IPS-NIHi11 (cell line): ENCODE data around the gene ITGB6.

ENCODE experiments used
- DNase-seq: peaks from one replicate; pipeline ENCODE4 v3.0.0; 2012; ENCODE audit warnings: mixed read lengths, low spot score

ITGB6 gene

DNA sequence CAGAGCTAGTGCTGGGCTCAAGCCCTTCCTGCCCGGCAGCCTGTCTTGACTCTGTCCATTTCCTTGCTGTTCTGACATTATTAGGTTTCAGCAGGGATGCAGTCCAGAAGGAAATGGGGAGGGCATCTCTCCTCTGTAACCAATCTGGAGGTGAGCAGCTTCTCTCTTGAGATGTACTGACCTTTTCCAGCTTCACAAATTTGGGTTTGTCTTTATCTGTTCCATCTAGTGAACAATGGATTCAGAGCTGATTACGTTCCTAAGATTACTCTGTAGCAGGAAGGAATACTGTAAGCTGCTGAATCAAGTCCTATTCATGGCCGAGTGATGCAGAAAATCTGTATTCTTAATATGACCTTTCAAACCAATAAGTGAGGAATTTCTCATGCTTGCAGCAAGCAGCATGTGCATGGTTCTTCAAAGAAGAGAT is 148.7 kb downstream of the ITGB6 start:
- DNase-seq, result no peak

DNA sequence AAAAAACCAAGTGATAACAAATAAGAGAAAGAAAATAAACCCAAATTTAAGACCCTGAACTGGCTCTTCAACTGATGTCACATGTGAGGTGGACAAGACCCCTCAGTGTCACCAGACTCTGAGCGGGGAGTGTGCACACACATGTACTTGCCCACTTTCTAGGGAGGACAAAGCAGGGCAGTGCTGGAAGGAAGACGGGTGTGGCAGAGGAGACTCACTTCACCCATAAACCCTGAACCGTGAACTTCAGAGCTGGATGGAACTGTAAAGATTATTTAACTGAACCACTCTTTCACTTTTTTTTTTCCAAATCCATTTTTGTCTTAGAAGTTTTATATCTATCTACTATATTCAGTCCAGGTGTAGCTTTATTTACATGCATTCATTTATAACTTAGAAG is 149.9 kb downstream of the ITGB6 start:
- no peak for DNase-seq
